Panc1 (cell line): ENCODE results near the gene VEGFA. TPM values are rescaled to one million over a fixed set of nuclear protein-coding genes. Genes with fewer than 3 reads are reported as not detected.

Experiments
- ATAC-seq: fragments of 200-7000 bp; cut with Tn5 transposase; 2 replicates; pipeline ENCODE4 v1.9.1; 2020; ENCODE audit warnings: mild to moderate bottlenecking, moderate library complexity
- BruUV-seq: library from RNA; stranded (reverse); fragments of 400-500 nt; replicated peaks from 2 replicates; lab custom pipeline; 2021; lab: Mats Ljungman, UMichigan
- CTCF ChIA-PET: fragments of 300-600 bp; sonication (Branson Sonifier 250); formaldehyde crosslinking; loops from one replicate; lab custom pipeline; 2022; ENCODE audit warnings: antibody characterized with exemption; lab: Charles Lee
- POLR2A ChIA-PET: fragments of 300-600 bp; sonication (Branson Sonifier 250); formaldehyde crosslinking; loops from one replicate; lab custom pipeline; 2022; ENCODE audit warnings: antibody characterized with exemption; lab: Charles Lee
- DNase-seq: peaks from one replicate; pipeline ENCODE4 v3.0.0-alpha.2; 2010; ENCODE audit warnings: low read depth, low spot score
- H3K27ac ChIP-seq: 2 replicates; pipeline ENCODE4 v1.5.1; 2011; ENCODE audit warnings: mild to moderate bottlenecking, low read length, inconsistent platforms
- H3K27me3 ChIP-seq: fragments of 200-500 bp; sonication (Bioruptor generic); 2 replicates; pipeline ENCODE4 v1.6.0; 2014; ENCODE audit warnings: low read length, inconsistent platforms; ENCODE audit not compliant: control insufficient read depth, insufficient read depth
- H3K36me3 ChIP-seq: fragments of 200-500 bp; sonication (Bioruptor generic); 2 replicates; pipeline ENCODE4 v1.5.1; 2014; ENCODE audit warnings: inconsistent platforms, mild to moderate bottlenecking, low read length, moderate library complexity; ENCODE audit not compliant: control insufficient read depth, insufficient read depth
- H3K4me1 ChIP-seq: 2 replicates; pipeline ENCODE4 v1.5.1; 2011; ENCODE audit warnings: inconsistent platforms, mild to moderate bottlenecking, low read length, moderate library complexity; ENCODE audit not compliant: control insufficient read depth, insufficient read depth
- H3K4me3 ChIP-seq, 2 experiments: 2 replicates each; pipeline ENCODE4 v1.5.1; 2011 to 2012; ENCODE audit warnings: low read depth in 2 of 2, low read length in 2 of 2, mild to moderate bottlenecking in 2 of 2, inconsistent platforms in 1 of 2, moderate library complexity in 1 of 2
- H3K9me3 ChIP-seq: fragments of 200-500 bp; sonication (Bioruptor generic); 2 replicates; pipeline ENCODE4 v1.5.1; 2014; ENCODE audit warnings: low read depth, mild to moderate bottlenecking, inconsistent platforms, low read length, moderate library complexity; ENCODE audit not compliant: control insufficient read depth, insufficient read depth
- POLR2AphosphoS5 ChIP-seq: IDR thresholded peaks from 2 replicates; pipeline ENCODE4 v1.6.1; 2012; ENCODE audit warnings: mild to moderate bottlenecking, low read depth, low read length, moderate library complexity
- SIN3A ChIP-seq: IDR thresholded peaks from 2 replicates; pipeline ENCODE4 v1.6.1; 2012; ENCODE audit warnings: low read depth, mild to moderate bottlenecking, low read length, moderate library complexity, borderline replicate concordance; ENCODE audit not compliant: insufficient read depth
- TCF7L2 ChIP-seq: IDR thresholded peaks from 2 replicates; pipeline ENCODE4 v1.6.1; 2011; ENCODE audit warnings: mild to moderate bottlenecking, low read depth, low read length, inconsistent platforms
- in situ Hi-C: cut with HindIII; loops from 2 replicates; pipeline ENCODE4 v1.10.0; 2016; ENCODE audit warnings: low sequenced_read_pairs, low pct_unique_long_range_greater_than_20kb
- intact Hi-C: fragments of 100-400 bp; cut with micrococcal nuclease; formaldehyde crosslinking; loops from one replicate; pipeline ENCODE4 v1.10.0; 2022; ENCODE audit not compliant: unreplicated experiment
- total RNA-seq: library from RNA; stranded (reverse); gene quantifications from one replicate; pipeline ENCODE4 v1.2.1, GENCODE V29; 2021; ENCODE audit not compliant: unreplicated experiment
- TF ChIP-seq, protein P1 (sequence below), 2 experiments: IDR thresholded peaks; 2 replicates each; pipeline ENCODE4 v1.6.1; 2011 to 2012; ENCODE audit warnings: low read depth in 2 of 2, control low read depth in 1 of 2, low read length in 1 of 2, mild to moderate bottlenecking in 1 of 2, moderate library complexity in 1 of 2; ENCODE audit not compliant: insufficient read depth in 1 of 2

VEGFA gene
- total RNA-seq, 1 experiment from 2014 or later: 98.7 TPM

DNA sequence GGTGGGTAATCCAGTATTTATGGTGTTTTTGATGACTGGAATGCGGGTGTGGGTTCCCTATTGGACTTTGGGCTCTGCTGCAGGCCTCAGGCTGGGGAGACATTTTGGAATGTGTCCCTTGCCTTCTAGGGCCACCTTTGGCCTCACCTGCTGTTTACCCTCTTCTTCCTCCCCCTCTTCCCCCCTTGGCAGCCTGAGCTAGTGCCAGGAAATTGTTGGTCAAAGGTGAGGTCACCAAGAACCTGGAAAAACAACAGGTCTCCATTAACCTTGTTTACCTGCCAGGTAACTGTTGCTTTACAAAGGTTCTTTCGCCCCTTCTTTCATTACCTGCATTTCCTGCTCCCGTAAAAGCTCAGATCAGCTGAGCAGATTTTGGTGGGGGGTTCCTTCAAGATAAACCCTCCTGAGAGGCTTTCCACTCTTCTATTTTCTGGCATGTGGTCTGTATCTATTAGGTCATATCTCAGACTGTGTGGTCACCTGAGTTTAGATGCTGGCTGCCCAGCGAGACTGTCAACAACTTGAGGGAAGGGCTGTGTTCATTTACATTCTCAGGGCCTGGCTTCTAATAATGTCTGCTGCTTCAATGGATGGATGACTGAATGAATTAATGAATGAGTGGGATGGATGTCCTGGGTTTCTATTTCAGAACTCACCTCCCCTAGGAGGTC is 34.7 kb downstream of the VEGFA start:
- H3K27me3 ChIP-seq: no peaks in the 10 kb centered on the region
- H3K36me3 ChIP-seq: no peaks in the 10 kb centered on the region
- no peak overlapping the region for H3K27ac ChIP-seq
- in situ Hi-C loops: no loop called here
- DNase-seq (no peak), ATAC-seq (no peak)
- intact Hi-C loops: no loop called here
- H3K9me3 ChIP-seq: no peaks in the 10 kb centered on the region
- no TSS peak for BruUV-seq
- ChIA-PET POLR2A (no interaction called here), CTCF (interaction anchor here (0.9 kb wide), 1 partner anchor 274 kb away, joined by 3 read pairs; no protein-coding TSS in a partner anchor)
- TF ChIP-seq TCF7L2: no peak
- no peak overlapping the region for H3K4me3 ChIP-seq
- no peaks in the 10 kb centered on the region; the same call in 1 of the 2 replicates for H3K4me1 ChIP-seq

DNA sequence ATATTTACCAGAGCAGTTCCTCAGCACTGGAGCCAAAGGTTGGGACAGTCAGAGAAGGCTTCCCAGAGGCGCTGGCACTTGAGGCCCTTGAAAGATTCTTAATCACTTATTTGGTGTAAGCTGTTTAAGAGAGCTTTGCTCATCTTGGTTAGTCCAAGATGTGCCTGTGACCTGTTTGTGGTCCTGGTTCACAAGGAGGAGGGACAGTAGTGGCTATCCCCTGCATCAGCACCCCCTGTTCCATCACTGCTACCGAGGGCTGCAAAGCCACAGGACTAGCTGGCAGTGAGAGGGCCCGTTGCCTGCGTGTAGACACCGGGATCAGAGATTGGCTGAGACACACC is 35.7 kb downstream of the VEGFA start:
- TF ChIP-seq SIN3A: no peak
- Histone ChIP-seq H3K36me3 (no peaks in the 10 kb centered on the region), H3K4me1 (no peaks in the 10 kb centered on the region), H3K4me3 (no peak overlapping the region), H3K27me3 (no peaks in the 10 kb centered on the region), H3K27ac (no peak overlapping the region), H3K9me3 (no peaks in the 10 kb centered on the region)
- ChIA-PET CTCF (no interaction called here), POLR2A (no interaction called here)
- no peak for DNase-seq
- ATAC-seq: no peak
- in situ Hi-C loops: no loop called here
- no TSS peak for BruUV-seq
- intact Hi-C loops: no loop called here

DNA sequence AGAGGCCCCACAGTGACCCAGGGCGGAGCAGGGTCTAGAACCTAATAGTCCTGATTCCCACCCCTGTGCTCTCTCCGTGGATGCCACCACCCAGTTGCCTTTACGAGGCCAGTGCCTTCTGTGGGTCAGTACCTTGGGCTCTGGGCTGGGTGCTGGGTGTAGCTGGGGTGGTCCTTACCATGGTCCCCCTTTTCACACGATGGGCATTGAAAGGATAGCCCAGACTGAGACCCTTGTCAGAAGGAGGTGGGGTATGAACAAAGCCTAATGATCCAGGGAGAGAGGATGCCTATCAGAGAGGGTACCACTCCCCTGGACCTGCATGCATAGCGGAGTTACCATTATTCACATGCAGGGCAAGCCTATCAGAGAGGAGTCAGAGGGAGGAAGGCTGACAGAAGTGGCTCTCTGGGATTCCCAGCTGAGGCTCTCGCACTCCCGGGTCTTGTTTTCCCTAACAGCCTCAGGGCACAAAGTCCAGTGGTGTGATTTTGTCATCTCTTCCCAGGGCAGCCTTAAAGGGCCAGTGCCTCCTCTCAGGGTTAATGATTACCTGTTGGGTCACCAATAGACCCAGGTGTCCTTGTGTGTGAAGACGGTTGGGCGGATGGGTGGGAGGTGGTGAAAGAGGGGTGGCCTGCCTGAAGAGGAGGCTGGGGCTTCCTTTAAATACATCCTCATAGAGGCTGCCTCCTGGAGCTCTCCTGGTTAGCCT is 36.2 kb downstream of the VEGFA start:
- no peak overlapping the region for H3K4me3 ChIP-seq
- ATAC-seq: no peak
- H3K4me1 ChIP-seq: no peaks in the 10 kb centered on the region
- no peaks in the 10 kb centered on the region for H3K9me3 ChIP-seq
- POLR2A ChIA-PET: no interaction called here
- H3K27me3 ChIP-seq: no peaks in the 10 kb centered on the region
- CTCF ChIA-PET: no interaction called here
- TF ChIP-seq POLR2AphosphoS5: no peak
- in situ Hi-C loops: no loop called here
- no peaks in the 10 kb centered on the region for H3K36me3 ChIP-seq
- no peak overlapping the region for H3K27ac ChIP-seq
- no peak for DNase-seq
- intact Hi-C loops: no loop called here
- BruUV-seq: no TSS peak

DNA sequence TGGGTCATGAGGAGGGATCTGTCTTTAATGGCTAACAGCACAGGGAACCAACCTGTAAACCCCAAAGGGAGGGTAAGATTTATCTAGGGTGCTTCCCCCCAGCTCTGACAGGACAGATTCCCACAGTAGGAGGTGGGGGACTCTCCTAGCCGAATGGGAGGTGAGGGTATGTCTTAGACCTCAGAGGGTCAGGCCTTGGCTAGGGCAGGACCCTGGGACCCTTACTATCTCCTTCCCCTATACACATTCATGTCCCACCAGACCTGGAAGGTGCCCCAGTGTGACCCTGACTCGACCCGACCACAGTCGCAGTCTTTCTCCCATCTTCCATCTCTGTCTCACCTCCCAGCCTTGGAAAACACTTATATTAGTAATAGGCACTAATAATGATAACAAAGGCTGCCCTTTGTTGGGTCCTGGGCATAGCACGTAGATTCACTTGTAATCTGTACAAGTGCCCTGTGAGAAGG is 36.8 kb downstream of the VEGFA start:
- Histone ChIP-seq H3K27ac (no peak overlapping the region), H3K9me3 (no peaks in the 10 kb centered on the region), H3K27me3 (no peaks in the 10 kb centered on the region), H3K4me3 (no peak overlapping the region), H3K4me1 (no peaks in the 10 kb centered on the region), H3K36me3 (no peaks in the 10 kb centered on the region)
- in situ Hi-C loops: no loop called here
- DNase-seq (no peak), ATAC-seq (no peak)
- TF ChIP-seq POLR2AphosphoS5: no peak
- TF ChIP-seq TCF7L2: no peak
- TF ChIP-seq, protein P1, sequence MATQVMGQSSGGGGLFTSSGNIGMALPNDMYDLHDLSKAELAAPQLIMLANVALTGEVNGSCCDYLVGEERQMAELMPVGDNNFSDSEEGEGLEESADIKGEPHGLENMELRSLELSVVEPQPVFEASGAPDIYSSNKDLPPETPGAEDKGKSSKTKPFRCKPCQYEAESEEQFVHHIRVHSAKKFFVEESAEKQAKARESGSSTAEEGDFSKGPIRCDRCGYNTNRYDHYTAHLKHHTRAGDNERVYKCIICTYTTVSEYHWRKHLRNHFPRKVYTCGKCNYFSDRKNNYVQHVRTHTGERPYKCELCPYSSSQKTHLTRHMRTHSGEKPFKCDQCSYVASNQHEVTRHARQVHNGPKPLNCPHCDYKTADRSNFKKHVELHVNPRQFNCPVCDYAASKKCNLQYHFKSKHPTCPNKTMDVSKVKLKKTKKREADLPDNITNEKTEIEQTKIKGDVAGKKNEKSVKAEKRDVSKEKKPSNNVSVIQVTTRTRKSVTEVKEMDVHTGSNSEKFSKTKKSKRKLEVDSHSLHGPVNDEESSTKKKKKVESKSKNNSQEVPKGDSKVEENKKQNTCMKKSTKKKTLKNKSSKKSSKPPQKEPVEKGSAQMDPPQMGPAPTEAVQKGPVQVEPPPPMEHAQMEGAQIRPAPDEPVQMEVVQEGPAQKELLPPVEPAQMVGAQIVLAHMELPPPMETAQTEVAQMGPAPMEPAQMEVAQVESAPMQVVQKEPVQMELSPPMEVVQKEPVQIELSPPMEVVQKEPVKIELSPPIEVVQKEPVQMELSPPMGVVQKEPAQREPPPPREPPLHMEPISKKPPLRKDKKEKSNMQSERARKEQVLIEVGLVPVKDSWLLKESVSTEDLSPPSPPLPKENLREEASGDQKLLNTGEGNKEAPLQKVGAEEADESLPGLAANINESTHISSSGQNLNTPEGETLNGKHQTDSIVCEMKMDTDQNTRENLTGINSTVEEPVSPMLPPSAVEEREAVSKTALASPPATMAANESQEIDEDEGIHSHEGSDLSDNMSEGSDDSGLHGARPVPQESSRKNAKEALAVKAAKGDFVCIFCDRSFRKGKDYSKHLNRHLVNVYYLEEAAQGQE (IDR thresholded peaks at IDR 0.05; ENCODE audit: insufficient read depth in 1 of 2, low read depth in 2 of 2, low read length in 1 of 2): no peak
- no peak for TF ChIP-seq SIN3A
- no TSS peak for BruUV-seq
- ChIA-PET POLR2A (interaction anchor here (0.5 kb wide), 1 partner anchor 131 kb away, joined by 4 read pairs; no protein-coding TSS in a partner anchor), CTCF (no interaction called here)
- intact Hi-C loops: no loop called here
